HG02943 (cell line): Measurements from ENCODE around the gene PCSK6.
"Not testable (repeated sequence)": the region's sequence is repeated elsewhere in the genome, so short reads cannot be mapped to it uniquely, and the experiment has no call there.

Source experiments
- ATAC-seq: cut with Tn5 transposase; IDR thresholded peaks from one replicate; pipeline ENCODE4 v1.9.1; 2021; ENCODE audit warnings: mild to moderate bottlenecking, low read depth, moderate library complexity; ENCODE audit not compliant: unreplicated experiment

PCSK6 gene

DNA sequence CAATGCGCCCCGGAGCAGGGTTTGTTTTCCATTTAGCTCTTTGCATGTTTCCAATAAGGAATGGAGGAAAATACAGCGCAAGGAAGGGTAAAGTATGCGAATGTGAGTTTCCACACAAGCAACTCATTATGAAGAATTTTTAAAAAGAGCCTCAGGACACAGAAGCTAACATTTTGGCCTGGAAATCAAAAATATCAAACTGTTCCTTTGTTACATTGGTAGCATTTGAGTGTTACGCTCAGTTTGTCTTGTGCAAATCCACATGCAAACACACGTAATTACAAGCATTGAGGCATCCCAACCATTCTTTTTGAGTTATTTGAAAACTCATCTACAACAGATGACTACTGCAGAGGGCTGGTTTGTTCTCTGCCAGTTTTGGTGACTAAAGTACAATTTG, 101.5 kb downstream of the PCSK6 start:
- ATAC-seq: no peak

DNA sequence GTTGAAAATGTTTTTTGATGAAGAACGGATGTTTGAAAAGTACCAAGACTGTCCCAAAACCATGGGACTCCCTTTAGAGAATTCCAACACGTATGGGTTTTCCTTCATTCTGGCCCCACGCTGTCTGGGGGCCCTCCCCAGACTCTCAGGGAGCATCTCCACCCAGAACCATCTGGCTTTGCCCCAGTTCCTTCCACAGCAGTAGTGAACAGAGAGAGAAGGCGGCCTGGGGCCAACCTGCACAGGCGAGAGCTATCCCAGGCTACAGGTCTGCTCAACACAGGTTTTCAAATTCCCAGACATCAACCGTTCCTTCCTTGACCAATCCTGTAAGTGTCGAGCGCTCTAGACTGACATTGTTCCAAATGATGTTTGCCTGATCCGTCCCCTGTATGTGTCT, 101.9 kb downstream of the PCSK6 start:
- ATAC-seq: no peak

DNA sequence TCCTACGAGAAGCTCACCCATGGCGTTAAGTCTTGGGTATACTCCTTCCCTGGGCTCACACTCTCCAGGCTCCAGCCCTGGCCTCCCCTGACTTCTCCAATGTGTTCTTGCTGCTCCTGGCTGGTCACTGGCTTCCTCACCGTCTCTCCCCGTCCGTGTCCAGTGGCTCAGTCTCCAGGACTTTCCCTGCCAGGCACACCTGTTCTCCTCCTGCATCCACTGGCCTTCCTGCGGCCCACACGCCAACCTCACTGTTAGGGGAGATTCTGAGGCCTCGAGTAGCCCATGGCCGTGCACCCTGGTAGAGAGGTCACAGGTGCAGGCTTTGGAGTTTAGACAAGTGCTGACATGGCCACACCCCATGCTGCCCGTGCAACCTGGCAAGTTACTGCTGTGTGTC, 102.5 kb downstream of the PCSK6 start:
- no peak for ATAC-seq

DNA sequence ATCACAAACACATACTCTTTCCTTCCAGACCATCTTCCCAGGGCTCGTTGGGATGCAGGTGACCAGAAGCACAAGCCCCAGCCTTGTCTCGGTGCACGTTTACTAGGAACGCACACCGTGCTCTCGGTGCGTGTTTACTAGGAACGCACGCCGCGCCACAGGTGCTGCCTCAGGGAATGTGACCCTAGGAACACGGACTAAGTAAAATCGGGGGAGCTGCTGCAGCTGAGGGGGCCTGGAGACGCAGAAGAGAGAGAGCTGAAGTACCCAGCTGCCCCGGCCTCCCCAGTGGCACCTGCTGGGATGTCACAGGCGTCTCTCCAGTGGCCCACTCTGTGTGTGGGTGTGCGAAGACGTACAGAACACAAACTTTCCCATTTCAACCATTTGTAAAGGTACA, 103.5 kb downstream of the PCSK6 start:
- ATAC-seq: no peak

DNA sequence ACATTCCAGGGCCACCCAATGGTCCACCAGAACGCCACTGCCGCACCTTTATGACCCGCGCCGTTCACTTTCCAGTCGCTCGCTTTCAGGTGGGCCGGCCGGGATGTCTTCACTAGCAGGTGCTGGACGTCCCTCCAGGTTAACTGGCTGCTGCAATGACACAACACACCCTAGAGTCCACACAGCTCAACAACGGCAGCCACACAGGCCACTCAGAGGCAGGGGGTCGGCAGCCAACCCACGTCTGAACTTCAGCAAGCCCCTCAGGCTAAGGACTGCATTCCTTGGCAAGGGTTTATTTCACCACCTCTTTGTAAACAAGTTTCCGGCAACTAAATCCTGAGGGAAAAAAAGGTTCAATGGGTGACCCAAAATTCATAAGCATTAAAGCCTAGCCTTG, 105.2 kb downstream of the PCSK6 start:
- ATAC-seq: no peak

DNA sequence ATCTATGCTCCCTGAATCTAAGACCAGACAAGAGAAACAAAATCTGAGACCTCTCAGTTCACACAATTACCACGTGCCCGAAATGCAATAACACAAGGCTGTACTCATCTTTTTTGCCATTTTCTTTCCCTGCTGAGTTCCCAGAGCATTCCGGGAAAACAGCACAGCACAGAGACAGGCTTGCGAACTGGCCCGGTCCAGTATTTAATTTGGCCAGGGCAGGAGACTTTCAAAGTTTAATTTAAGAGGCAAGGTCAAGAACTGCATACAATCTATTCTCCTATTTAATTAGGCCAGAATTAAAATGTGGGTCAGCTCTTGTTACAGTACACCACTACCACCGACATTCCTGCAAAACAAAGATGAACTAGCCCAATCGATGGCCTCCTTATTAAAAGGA, 107.0 kb downstream of the PCSK6 start:
- ATAC-seq: no peak

DNA sequence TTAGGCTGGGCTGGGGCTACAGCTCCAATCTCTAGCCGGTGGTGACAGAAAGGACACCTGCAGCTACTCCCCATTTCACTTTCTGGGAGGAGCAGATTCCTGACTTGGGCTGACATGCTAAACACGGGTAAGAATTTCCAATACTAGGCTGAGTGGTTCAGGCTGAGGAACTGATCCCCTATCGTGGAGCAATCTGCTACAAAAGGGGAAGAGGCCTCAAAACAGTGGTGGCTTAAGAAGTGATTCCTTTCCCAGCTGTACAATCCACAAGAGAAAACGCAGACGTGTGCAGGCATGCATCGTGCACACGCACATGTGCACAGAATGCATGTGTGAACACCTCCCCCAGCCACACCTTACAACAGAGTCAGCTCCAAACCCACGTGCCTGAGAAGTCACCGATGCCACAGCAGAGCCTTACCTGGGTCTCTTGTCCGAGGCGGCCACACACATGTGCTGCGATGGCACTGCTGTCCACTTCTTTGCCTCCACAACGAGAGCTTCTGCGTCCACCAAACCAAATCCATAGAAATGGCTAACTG, 107.8 kb downstream of the PCSK6 start:
- ATAC-seq: no peak

DNA sequence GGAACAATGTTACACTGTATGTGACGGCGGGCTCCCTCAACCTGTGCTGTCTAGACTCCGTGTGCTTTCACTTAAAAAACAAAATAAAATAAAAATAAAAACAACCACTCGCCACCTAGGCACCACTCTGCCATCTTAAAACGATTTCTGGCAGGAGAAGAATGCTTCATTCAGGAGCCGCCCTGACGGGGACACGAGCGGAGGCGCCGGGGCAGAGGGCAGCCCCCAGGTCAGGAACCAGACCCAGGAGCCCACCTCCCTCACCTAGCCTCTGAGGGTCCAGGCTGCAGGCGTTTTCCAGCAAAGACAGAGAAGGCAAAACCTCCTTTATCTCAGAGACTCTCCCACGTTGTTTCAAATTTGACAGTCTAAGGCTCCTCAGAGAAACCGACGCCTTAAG, 109.4 kb downstream of the PCSK6 start:
- ATAC-seq: no peak

DNA sequence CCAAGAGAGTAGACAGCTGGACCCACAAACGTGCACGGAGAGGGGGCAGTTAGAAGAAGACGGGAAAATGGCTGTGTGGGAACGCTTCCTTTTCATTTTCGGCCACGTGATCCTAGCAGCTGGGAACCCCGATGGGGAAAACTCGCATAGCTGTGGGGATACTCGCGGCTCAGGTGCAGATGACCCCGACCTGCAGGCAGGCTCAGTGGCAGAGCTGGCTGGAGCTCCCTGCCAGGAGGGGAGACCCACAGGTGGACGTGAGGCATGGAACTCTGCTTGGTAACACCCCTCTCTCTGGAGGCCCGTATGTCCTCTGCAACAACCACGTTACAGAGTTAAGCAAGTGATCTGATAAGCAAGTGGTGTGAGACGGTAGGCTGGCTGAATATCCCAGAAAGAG, 109.9 kb downstream of the PCSK6 start:
- ATAC-seq: no peak

DNA sequence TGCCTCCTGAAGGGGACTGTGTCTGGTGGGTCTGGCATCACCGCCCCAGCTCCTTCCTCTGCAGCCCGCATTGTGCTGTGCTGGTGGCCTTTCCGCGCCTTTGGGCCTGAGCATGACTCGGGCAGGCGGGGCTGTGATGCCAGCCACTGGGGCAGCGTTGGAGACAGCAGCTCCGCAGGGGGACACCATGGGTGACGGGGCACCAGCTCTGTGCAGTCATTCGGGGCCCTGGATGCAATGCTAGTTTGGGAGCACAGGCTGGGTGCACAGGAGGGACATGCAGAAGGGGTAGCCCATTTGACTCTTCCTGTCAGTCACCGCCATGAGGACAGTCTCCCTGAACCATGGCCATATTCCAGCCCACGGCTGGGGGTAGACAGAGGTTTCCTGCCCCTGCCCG, 110.6 kb downstream of the PCSK6 start:
- ATAC-seq: no peak

DNA sequence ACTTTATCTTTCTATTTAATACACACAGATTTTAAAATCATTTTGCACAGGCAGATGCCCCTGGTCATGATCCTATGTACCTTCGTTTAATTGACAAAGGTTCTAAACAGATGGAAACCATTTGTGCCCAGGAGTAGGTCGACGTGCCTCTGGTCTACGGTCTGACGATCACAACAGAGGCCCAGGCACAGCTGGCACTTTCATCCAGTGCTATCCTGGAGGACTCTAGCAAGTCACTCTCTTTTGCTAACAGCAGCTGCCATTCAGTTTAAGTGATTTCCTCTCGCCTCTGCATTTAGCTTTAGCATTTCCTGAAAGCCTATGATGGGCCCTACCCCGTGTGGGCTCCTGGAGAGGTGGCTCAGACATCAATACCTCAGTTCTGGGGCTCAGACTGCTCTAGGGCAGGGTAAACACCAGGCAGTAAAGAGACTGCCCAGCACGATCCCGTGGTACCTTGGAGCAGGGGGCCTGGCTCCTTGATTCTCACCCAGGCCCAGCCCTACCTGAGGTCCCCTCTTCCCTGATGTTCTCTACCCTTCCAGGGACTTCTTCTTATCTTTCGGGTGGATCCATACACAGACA, 111.2 kb downstream of the PCSK6 start:
- ATAC-seq: no peak

DNA sequence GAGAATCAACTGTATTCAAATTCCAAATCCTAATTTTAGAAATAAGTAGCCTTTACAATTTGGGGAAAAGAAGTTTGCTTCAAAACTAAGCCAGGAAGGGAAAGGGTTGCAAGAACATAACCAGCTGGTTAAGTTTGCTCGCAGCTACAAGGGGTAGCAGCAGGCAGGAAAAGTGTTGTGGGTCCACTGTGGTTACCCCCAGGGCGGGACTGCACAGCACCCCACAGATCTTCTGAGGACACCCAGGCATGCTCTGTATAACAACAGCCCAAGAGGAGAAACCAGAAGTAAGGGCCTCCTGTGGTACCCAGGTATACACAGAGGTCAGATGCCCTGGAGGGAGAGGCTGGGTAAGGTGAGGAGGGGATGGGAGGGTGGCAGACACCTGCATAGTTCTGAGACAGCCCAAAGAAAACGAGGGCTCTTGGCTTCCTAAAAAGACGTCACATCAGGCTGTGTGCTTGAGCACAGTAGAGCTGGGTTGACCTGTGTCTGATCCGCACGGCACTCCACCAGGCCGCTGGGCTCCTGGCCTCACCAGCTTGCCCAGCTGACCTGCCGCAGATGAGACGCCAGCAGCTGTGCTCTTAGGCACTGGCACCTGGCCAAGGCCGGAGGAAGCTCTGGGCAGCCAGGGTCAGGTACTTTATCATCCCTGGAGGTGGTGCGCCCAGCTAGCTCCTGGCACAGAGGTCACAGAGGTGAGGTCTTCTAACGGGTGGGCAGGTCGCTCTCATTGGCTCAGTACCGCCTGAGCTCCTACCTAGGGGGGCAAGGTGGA, 112.7 kb downstream of the PCSK6 start:
- ATAC-seq: no peak

DNA sequence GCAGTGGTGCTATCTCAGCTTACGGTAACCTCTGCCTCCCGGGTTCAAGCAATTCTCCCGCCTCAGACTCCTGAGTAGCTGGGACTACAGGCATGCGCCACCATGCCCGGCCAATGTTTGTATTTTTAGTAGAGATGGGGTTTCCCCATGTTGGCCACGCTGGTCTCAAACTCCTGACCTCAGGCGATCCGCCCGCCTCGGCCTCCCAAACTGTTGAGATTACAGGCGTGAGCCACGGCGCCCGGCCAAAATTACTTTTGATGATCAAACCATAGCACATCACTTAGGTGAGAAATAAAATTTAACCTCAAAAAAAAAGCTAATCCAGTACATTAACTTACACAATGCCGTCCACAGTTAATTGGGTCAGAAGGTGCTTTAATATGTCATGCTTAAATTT, 114.5 kb downstream of the PCSK6 start:
- ATAC-seq: not testable (repeated sequence)

DNA sequence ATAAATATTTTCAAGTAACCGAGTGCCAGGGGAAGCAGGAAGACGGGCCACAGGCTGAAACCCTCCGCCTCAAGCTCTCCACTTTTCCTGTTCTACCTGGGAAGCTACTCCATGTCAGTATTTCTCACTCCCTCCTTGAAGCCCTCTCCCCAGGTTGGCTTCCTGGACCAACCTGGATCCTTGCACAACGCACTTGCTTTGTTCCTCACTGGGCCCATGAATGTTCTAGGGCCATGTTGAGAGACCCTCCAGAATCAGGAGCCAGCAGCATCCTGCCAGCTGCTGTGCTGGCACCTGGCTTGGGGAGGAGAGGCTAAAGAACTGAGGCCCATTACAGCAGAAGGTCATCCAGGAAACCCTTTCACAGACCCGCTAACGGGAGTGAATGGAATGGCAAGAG, 115.2 kb downstream of the PCSK6 start:
- ATAC-seq: no peak

DNA sequence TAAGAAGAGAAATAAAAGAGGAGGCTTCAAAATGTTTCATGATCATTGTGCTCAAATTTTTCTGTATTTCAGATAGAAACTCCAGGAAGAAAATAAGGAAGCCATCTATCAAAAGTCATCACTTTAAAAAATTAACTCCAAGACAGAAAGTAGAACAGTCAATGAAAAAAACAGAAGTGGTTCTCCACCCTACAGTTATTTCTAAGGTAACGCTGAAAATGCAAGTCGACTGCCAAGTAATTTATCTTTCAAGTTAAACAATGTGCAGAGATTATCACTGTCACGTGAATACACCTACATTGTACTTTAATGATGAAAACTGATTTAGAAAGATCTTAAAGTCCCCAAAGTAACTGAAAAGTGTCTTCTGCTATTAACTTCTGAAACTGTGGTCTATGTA, 115.9 kb downstream of the PCSK6 start:
- ATAC-seq: no peak

DNA sequence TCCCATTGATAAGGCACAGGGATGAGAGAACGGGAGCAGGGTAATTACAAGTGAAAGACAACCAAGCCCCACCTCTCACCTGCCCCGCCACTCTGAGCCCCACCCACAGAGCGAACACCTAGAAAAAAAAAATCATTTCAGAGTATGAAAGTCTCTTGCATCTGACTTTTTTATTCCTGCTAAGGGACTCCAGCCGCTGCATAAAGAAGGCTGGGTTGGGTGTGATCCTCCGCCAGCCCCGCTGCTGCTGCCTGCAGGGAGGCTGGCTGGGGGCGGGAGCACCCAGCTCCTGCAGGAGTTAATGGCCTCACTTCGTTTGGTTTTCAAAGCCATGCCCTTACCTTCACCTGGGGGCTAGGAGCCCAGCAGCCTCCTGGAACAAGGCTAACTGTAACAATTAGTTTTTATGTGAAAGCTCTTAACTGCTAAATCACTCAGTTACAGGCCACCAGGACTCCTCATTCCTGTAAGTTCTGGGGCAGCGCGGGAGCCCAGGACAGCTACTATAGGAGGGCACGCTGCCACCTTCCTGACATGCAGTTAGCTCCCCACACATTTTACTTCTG, 116.5 kb downstream of the PCSK6 start:
- no peak for ATAC-seq

DNA sequence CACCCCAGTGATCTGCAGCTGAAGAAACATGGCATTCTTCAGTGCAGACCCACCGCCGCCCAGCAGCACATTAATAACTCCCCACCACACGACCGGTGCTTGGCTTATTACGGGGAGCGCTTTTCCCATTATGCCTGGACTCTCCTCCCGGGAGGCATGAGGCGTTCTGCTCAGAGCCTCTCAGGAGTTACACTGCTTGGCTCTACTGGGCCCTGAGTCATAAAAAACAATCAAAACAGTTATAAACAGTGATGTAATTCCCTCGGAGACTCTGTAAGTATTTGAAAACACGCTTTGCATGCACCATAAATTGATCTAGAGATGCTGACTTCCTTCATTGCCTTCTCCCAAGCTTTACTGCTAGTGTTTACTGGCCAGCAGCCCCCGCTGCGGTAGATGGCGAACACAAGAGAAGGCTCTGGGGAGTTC, 117.3 kb downstream of the PCSK6 start:
- ATAC-seq: no peak

DNA sequence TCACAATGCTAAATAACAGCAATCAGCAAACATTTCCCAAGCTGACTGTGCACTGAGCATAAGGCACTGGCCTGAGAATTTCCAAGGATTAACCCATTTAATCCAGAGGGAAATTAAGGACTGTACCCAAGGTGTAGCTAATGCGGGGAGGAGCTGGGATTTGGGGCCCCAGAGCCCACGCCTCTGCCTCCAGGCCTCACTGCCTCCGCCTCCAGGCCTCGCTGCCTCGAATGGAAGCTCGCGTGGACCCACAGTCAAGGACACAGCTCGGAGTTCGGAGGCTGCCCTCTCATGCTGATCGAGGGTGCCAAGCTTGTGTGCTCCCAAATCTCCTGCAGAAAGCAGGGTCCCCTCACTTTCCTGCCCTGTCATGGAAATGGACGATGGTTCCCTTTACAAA, 118.0 kb downstream of the PCSK6 start:
- ATAC-seq: no peak

DNA sequence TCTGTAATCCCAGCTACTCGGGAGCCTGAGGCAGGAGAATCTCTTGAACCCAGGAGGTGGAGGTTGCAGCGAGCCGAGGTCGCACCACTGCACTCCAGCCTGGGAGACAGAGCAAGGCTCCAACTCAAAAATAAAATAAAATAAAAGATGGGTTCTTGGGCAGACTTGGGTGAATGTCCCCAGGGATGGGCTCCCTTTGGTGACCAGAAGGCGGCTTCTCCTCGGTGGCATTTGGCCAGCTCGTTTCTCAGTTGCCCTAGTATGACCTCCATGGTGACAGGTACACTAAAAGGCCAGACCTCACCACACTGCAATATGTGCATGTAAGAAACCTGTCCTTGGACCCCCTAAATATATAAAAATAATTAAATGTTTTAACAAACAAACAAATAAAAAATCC, 118.4 kb downstream of the PCSK6 start:
- ATAC-seq: no peak

DNA sequence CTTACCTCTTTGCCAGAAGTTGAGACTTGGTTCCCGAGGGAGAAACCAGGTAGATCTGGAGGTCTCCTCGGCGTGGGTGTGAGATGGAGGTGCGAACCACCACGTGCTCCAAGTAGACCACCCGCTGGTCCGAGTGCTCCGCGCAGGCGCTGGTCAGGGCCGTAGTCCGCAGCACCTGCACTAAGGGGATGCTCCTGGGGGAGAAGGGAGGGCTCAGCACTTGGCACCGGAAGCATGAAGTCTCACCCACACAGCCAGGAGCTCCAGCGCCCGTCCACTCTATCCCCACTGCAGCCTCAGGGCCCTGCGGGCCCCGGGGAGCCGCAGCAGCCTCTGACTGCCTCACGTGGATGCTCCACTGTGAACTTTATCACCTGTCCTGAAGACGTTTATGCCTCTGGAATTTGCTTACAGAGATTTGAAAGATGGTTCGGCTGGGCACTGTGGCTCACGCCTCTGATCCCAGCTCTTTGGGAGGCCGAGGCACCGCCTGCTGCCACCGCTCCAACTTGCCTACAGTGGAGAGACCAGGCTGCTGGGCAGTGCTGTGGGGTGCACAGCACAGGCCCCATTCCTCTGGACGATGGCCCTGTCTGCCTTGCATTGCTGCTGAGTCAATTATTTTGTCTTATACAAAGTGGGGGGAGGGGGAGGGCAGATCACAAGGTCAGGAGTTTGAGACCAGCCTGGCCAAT, 119.0 kb downstream of the PCSK6 start:
- ATAC-seq: no peak

DNA sequence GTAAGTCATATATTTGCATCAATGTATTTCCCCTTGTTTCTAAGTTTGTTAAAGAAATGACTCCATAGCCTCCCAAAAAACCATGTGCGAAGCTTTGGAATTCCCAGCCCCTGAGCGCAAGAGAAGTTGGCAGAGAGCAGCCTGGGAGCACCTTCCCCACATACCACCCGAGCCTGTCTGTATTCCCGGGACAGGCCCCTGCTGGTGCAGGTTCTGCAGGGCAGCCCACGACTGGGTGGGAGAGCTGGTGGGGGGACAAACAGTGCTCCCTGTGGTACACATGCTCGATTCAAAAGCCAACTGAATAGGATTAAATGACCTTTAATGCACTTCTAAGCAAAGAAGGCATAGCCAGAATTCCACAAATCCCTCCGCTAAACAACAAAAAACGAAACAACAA, 119.8 kb downstream of the PCSK6 start:
- no peak for ATAC-seq
